NCI-H446 (cell line): Measurements from ENCODE around the gene TSPAN11.
"Not testable (repeated sequence)": the region's sequence is repeated elsewhere in the genome, so short reads cannot be mapped to it uniquely, and the experiment has no call there.

Experiments
- DNase-seq, 2 experiments: peaks; one replicate each; lab custom pipeline; 2025; lab: John Stamatoyannopoulos, UW

Gene TSPAN11

GRCh38 chr12:31002999-31003398, 76.5 kb downstream of the TSPAN11 start:
- DNase-seq: no peak

- no peak for DNase-seq
These were observed 77.5 kb downstream of the TSPAN11 start for GRCh38 chr12:31003861-31004640.

- DNase-seq: peak in 1 of 2 experiments; percentile 24
These were observed 78.1 kb downstream of the TSPAN11 start for GRCh38 chr12:31004666-31005065.

- DNase-seq: no peak
These were observed 78.9 kb downstream of the TSPAN11 start for GRCh38 chr12:31005256-31005943.

- no peak for DNase-seq
These were observed 79.4 kb downstream of the TSPAN11 start for GRCh38 chr12:31005944-31006361.

GRCh38 chr12:31006416-31007152, 80.0 kb downstream of the TSPAN11 start:
- DNase-seq: no peak

- DNase-seq: no peak
These were observed 80.6 kb downstream of the TSPAN11 start for GRCh38 chr12:31007153-31007495.

GRCh38 chr12:31007636-31008175, 81.2 kb downstream of the TSPAN11 start:
- no peak for DNase-seq

GRCh38 chr12:31008241-31008761, 81.8 kb downstream of the TSPAN11 start:
- DNase-seq: peak in 1 of 2 experiments; percentile 67

GRCh38 chr12:31008961-31009840, 82.7 kb downstream of the TSPAN11 start:
- DNase-seq: peak in 1 of 2 experiments; percentile 8

GRCh38 chr12:31009976-31010375, 83.4 kb downstream of the TSPAN11 start:
- no peak for DNase-seq

GRCh38 chr12:31011336-31011735, 84.8 kb downstream of the TSPAN11 start:
- no peak for DNase-seq

- DNase-seq: no peak
These were observed 85.4 kb downstream of the TSPAN11 start for GRCh38 chr12:31011746-31012566.

GRCh38 chr12:31012567-31012891, 86.0 kb downstream of the TSPAN11 start:
- not testable (repeated sequence) for DNase-seq

GRCh38 chr12:31015215-31015614, 88.7 kb downstream of the TSPAN11 start:
- DNase-seq: no peak

- DNase-seq: no peak
These were observed 89.5 kb downstream of the TSPAN11 start for GRCh38 chr12:31016057-31016456.

GRCh38 chr12:31017535-31017934, 91.0 kb downstream of the TSPAN11 start:
- DNase-seq: no peak

GRCh38 chr12:31018106-31018789, 91.7 kb downstream of the TSPAN11 start:
- DNase-seq: no peak

GRCh38 chr12:31018790-31019505, 92.4 kb downstream of the TSPAN11 start:
- DNase-seq: no peak
